ENCODE measurements around the gene TRIO.

- TF ChIP-seq POLR2AphosphoS5 (IDR thresholded peaks at IDR 0.05; ENCODE audit: borderline replicate concordance, low read depth, low read length) (no peak), FOXP2 (optimal IDR thresholded peaks at IDR 0.05; ENCODE audit: control extremely low read depth, extremely low read length, insufficient read depth) (no peak), EZH2 (IDR thresholded peaks at IDR 0.05) (no peak)
Observed at GRCh38 chr5:14156650-14157492, 13.7 kb downstream of the TRIO start.
